ENCODE measurements around the gene CPNE2.

CPNE2 gene

DNA sequence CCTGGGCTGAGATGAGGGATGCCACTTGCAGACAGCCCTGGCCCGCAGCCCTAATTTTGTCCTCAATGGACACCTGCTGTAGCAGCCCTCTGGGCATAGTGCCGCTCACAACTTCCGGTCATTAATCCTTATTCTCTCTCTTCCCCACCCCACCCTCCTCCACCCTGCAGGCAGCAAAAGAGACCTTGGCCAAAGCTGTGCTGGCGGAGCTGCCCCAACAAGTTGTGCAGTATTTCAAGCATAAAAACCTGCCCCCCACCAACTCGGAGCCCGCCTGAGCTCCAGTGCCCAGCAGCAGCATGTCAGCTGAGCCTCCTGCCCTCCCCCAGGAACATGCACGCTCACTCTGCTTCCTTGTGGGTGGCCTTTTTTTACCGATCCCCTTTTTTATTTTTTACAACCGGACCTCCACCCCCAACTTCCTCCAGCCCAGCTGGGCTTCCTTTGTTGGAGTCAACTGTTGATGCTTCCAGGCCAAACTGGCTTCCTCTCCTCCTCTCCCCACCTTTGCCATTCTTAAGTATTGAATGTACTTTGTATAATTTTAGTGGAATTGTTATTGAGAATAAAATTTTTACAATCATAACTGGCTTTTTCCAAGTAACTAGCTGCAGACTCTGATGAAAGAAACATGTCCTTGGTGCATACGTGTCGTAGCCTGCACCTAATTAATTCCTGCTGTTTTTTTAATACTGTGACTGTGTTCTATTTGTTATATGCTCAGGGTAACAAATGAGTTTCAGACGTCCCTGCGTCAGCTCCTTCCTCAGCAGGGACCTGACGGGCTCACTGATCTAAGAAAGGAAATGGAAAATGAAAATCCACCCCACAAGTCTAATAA is 55.2 kb downstream of the CPNE2 start:
- peak; percentile 73 for DNase-seq (ENCODE audit: low read depth)
- H3K4me3 ChIP-seq (ENCODE audit: control insufficient read depth, low read depth, low read length), result no peak overlapping the region
- TF ChIP-seq, protein P1, sequence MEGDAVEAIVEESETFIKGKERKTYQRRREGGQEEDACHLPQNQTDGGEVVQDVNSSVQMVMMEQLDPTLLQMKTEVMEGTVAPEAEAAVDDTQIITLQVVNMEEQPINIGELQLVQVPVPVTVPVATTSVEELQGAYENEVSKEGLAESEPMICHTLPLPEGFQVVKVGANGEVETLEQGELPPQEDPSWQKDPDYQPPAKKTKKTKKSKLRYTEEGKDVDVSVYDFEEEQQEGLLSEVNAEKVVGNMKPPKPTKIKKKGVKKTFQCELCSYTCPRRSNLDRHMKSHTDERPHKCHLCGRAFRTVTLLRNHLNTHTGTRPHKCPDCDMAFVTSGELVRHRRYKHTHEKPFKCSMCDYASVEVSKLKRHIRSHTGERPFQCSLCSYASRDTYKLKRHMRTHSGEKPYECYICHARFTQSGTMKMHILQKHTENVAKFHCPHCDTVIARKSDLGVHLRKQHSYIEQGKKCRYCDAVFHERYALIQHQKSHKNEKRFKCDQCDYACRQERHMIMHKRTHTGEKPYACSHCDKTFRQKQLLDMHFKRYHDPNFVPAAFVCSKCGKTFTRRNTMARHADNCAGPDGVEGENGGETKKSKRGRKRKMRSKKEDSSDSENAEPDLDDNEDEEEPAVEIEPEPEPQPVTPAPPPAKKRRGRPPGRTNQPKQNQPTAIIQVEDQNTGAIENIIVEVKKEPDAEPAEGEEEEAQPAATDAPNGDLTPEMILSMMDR (conservative IDR thresholded peaks at IDR 0.05; ENCODE audit: control insufficient read depth, insufficient read depth, low read depth, low read length), result no peak

DNA sequence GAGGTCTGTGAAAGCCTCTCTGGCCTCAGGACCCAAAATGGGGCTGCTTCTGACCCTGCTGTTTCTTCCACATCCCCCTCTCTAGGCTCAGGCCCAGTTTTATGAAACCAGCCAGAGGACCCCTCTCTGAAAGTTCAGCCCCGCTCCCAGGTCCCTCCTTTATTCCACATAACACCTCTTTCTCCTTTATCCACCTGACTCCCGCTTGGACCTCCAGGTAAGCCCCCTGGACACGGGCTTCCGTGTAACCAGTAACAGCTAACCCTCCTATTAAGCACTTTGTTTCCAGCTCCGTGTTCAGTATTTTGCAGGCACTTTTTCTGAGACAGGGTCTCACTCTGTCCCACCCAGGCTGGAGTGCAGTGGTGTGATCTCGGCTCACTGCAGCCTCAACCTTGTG is 56.1 kb downstream of the CPNE2 start:
- TF ChIP-seq, protein P1 (conservative IDR thresholded peaks at IDR 0.05; ENCODE audit: control insufficient read depth, insufficient read depth, low read depth, low read length), result no peak
- no peak overlapping the region for H3K4me3 ChIP-seq (ENCODE audit: control insufficient read depth, low read depth, low read length)
- no peak for DNase-seq (ENCODE audit: low read depth)

DNA sequence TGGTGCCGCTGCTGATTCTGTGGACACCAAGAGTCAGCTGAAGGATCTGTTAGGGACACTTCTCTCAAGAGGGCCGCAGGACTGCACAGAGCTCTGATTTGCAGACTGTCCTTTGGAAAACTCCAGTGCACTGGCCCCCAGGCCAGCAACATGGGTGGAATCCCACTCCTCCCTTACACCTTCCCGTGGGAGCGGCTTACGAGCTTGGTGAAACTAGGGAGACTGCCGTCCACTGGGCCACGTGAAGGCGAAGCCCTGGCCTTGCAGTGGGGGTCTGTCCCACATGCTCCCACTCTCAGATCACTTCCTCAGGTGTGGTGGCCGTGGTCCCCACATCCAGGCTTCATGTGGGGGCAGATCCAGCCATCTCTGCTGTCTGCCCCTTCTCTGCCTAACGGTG is 57.0 kb downstream of the CPNE2 start:
- no peak for DNase-seq (ENCODE audit: low read depth)
- no peak overlapping the region for H3K4me3 ChIP-seq (ENCODE audit: control insufficient read depth, low read depth, low read length)
- TF ChIP-seq, protein P1 (conservative IDR thresholded peaks at IDR 0.05; ENCODE audit: control insufficient read depth, insufficient read depth, low read depth, low read length), result no peak

DNA sequence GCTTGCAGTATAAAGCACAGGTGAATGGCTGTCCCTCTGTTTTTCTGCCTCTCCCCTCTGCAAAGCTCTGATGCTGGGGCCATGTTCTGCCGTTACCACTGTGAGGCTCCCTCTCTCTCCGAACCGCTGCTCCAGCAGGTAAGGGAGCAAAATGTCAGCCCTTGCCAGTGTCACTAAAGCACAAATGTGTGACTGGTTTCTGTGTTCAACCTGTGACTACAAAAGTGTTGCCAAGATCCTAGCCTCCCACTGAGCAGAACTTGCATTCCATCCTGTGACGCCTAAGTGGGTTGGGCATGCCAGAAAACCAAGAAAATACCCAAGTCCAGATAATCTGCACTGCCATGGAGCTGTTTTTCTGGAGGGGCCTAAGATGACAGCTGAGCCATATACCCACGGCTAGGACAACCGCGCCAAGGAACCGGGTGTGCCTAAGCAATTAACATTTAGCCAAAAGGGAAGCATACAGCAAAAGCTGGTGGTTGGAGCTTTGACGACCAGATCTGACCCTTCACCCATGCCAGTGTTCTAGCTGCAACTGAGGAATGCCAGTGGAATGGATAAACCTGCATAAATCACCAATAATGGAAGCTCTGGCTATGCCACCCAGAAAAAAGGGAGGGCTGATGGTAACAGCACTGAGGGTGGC is 58.4 kb downstream of the CPNE2 start:
- no peak for DNase-seq (ENCODE audit: low read depth)
- TF ChIP-seq, protein P1 (conservative IDR thresholded peaks at IDR 0.05; ENCODE audit: control insufficient read depth, insufficient read depth, low read depth, low read length), result no peak
- no peak overlapping the region for H3K4me3 ChIP-seq (ENCODE audit: control insufficient read depth, low read depth, low read length)

DNA sequence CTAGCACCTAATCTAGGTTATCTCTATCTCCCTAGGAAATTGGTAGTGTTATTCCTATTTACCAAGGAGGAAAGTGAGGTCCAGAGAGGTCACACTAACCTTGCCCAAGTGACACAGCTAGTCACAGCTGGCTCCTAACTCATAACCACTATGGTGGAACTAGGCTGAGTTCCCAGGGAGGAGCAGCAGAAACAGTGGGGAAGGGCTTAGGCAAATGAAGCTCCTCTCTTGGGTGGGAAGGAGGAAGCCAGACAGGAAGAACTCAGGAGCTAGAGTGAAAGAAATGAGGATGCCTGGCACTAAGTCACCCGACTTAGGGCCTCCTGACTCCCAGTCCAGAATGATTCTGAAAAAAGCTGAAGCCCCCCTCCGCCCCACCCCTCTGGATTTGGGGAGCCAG is 59.0 kb downstream of the CPNE2 start:
- H3K4me3 ChIP-seq (ENCODE audit: control insufficient read depth, low read depth, low read length), result no peak overlapping the region
- no peak for DNase-seq (ENCODE audit: low read depth)
- TF ChIP-seq, protein P1 (conservative IDR thresholded peaks at IDR 0.05; ENCODE audit: control insufficient read depth, insufficient read depth, low read depth, low read length), result no peak

DNA sequence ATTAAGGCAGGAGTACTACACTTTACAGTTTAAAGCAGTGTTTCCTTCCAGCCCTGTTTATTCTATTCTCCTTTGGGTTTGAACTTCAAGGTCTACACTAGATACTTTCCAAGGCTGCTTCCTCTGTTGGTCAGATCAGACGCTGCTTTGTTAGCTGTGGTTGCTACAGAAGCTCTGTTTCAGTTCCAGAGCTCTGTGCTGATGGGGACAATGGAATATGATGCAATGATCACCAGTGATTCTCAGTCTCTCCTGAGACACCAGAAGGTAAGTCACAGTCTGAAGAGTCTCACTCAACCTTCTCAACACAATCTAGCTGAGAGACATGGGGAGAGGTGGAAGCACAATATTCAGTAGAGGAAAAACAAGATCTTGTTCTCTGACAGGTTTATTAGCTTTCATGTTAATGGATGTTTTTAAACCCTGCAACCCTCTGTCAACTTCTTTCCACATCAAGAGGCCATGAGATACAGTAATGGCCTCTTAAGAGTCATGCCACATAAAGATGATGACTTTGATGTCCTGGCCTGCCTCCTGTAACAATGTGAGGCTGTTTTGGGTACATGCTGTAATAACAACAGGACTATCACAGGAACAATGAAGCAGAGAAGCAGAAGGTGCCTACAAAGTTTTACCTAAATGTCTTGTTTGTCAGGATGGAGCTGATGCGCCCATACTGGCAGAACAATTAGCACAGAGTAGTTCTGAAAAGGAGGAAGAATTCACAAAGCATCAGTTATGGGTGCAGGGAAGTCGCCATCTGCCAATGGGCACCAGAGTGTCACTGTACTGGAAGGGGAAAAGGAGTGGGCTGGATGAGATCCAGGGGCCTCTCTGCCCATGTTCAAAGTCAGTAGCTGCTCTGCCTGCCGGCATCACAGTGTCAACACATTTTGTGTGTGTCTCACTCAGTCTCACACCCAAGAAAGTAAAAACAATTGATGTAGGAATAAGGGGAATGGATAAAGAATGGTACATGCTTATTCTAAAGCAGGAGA is 60.0 kb downstream of the CPNE2 start:
- no peak for DNase-seq (ENCODE audit: low read depth)
- TF ChIP-seq, protein P1 (conservative IDR thresholded peaks at IDR 0.05; ENCODE audit: control insufficient read depth, insufficient read depth, low read depth, low read length), result no peak
- H3K4me3 ChIP-seq (ENCODE audit: control insufficient read depth, low read depth, low read length), result no peak overlapping the region

All from fibroblast of mammary gland (primary cell).